ENCODE measurements around the gene ETNK1.

ETNK1 gene

GRCh38 chr12:22728987-22729386 is 104.0 kb downstream of the ETNK1 start:
- no peak for TF ChIP-seq ZNF274 (IDR thresholded peaks at IDR 0.05; ENCODE audit: low read depth, low read length)
- H3K4me3 ChIP-seq (ENCODE audit: low read length): no peak overlapping the region

- no peak for TF ChIP-seq ZNF274 (IDR thresholded peaks at IDR 0.05; ENCODE audit: low read depth, low read length)
- H3K4me3 ChIP-seq (ENCODE audit: low read length): no peak overlapping the region
Observed at GRCh38 chr12:22729431-22729956, 104.5 kb downstream of the ETNK1 start.

- TF ChIP-seq ZNF274 (IDR thresholded peaks at IDR 0.05; ENCODE audit: low read depth, low read length): no peak
- no peak overlapping the region for H3K4me3 ChIP-seq (ENCODE audit: low read length)
Observed at GRCh38 chr12:22729957-22730443, 105.0 kb downstream of the ETNK1 start.

GRCh38 chr12:22731236-22731635 is 106.3 kb downstream of the ETNK1 start:
- no peak overlapping the region for H3K4me3 ChIP-seq (ENCODE audit: low read length)
- TF ChIP-seq ZNF274 (IDR thresholded peaks at IDR 0.05; ENCODE audit: low read depth, low read length): no peak

- no peak for TF ChIP-seq ZNF274 (IDR thresholded peaks at IDR 0.05; ENCODE audit: low read depth, low read length)
- H3K4me3 ChIP-seq (ENCODE audit: low read length): no peak overlapping the region
Observed at GRCh38 chr12:22733756-22734155, 108.8 kb downstream of the ETNK1 start.

- H3K4me3 ChIP-seq (ENCODE audit: low read length): no peak overlapping the region
Observed at GRCh38 chr12:22738945-22739344, 114.0 kb downstream of the ETNK1 start.

More at GRCh38 chr12:22738945-22739344, 114.0 kb downstream of the ETNK1 start:
- no peak for TF ChIP-seq ZNF274 (IDR thresholded peaks at IDR 0.05; ENCODE audit: low read depth, low read length)

Measured in GM08714 (cell line).